ENCODE measurements around the gene COL8A2.

- no peak for TF ChIP-seq CTCF (IDR thresholded peaks at IDR 0.05)
- TF ChIP-seq POLR2A (IDR thresholded peaks at IDR 0.05) = no peak
Observed at GRCh38 chr1:36168514-36168913, 43.5 kb upstream of the COL8A2 start.

Measured in right lobe of liver (tissue), 4 donors.